Measurements from ENCODE around the gene VCL.

DNA sequence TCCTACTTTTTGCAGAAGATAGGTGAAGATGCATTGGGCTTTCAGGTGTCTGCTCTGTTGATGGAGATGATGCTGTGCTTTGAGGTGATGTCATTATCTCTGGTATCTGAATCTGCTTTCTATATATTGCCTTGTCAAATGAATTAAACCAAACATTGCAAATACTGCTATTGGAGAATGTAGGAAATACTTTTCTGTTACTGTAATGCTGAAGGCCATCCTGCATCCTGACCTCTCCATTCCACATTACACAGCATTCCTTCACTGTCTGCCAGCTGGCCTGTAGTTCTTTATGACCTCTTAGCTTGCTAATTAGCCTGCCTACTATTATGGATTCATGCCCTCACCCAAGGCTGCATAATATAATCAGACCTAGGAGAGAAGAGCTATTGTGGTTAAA lies 73.2 kb downstream of the VCL start:
- TF ChIP-seq POLR2A (IDR thresholded peaks at IDR 0.05; ENCODE audit: low read length): no peak
- no peak for TF ChIP-seq GATA1 (IDR thresholded peaks at IDR 0.05; ENCODE audit: low read depth, low read length)
